Vagina (tissue), 2 donors: Measurements from ENCODE around the gene MRPS35.

Experiments used
- POLR2A ChIP-seq, 2 donors: fragments of 450-650 bp; IDR thresholded peaks; one replicate each; pipeline ENCODE4 v1.6.1; 2017; ENCODE audit warnings: antibody characterized with exemption in 2 of 2, mild to moderate bottlenecking in 2 of 2, moderate library complexity in 2 of 2
- POLR2AphosphoS5 ChIP-seq, 2 donors: sonication (generic); formaldehyde crosslinking; IDR thresholded peaks; one replicate each; pipeline ENCODE4 v1.9.0; 2017; ENCODE audit warnings: antibody characterized with exemption in 2 of 2, mild to moderate bottlenecking in 2 of 2, low read depth in 1 of 2; ENCODE audit not compliant: insufficient read depth in 1 of 2
- TF ChIP-seq, protein P1 (sequence below), 3 experiments: fragments of 450-650 bp in 2 of 3; fragments of 200-600 bp in 1 of 3; sonication (generic) in 1 of 3; IDR thresholded peaks; one replicate each; pipeline ENCODE4 v1.5.1; 2017 to 2019; ENCODE audit warnings: antibody characterized with exemption in 3 of 3, mild to moderate bottlenecking in 2 of 3, moderate library complexity in 2 of 3

- TF ChIP-seq, protein P1, sequence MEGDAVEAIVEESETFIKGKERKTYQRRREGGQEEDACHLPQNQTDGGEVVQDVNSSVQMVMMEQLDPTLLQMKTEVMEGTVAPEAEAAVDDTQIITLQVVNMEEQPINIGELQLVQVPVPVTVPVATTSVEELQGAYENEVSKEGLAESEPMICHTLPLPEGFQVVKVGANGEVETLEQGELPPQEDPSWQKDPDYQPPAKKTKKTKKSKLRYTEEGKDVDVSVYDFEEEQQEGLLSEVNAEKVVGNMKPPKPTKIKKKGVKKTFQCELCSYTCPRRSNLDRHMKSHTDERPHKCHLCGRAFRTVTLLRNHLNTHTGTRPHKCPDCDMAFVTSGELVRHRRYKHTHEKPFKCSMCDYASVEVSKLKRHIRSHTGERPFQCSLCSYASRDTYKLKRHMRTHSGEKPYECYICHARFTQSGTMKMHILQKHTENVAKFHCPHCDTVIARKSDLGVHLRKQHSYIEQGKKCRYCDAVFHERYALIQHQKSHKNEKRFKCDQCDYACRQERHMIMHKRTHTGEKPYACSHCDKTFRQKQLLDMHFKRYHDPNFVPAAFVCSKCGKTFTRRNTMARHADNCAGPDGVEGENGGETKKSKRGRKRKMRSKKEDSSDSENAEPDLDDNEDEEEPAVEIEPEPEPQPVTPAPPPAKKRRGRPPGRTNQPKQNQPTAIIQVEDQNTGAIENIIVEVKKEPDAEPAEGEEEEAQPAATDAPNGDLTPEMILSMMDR (IDR thresholded peaks at IDR 0.05) = no peak
- TF ChIP-seq POLR2A (IDR thresholded peaks at IDR 0.05) = no peak
- no peak for TF ChIP-seq POLR2AphosphoS5 (IDR thresholded peaks at IDR 0.05; ENCODE audit: insufficient read depth in 1 of 2, low read depth in 1 of 2)
Measured at GRCh38 chr12:27802511-27802910, 91.9 kb downstream of the MRPS35 start.
